KMS-11 (cell line): ENCODE measurements around the gene BACE2.

Experiments used
- H2AFZ ChIP-seq: fragments of 200-600 bp; sonication (generic); 2 replicates; pipeline ENCODE4 v1.6.1; 2016; ENCODE audit warnings: antibody characterized with exemption, mixed run types, low read depth
- H3K27ac ChIP-seq: fragments of 200-600 bp; sonication (generic); 2 replicates; pipeline ENCODE4 v1.6.1; 2016; ENCODE audit warnings: mild to moderate bottlenecking, mixed run types
- H3K27me3 ChIP-seq: fragments of 200-600 bp; sonication (generic); 2 replicates; pipeline ENCODE4 v1.6.1; 2017; ENCODE audit warnings: mild to moderate bottlenecking, low read depth, mixed run types, moderate library complexity; ENCODE audit not compliant: insufficient read depth
- H3K36me3 ChIP-seq: fragments of 200-600 bp; sonication (generic); 2 replicates; pipeline ENCODE4 v1.6.1; 2017; ENCODE audit warnings: mild to moderate bottlenecking, mixed run types; ENCODE audit not compliant: insufficient read depth
- H3K4me1 ChIP-seq: fragments of 200-600 bp; sonication (generic); 2 replicates; pipeline ENCODE4 v1.6.1; 2016; ENCODE audit warnings: mild to moderate bottlenecking, low read depth, mixed run types; ENCODE audit not compliant: poor library complexity, severe bottlenecking
- H3K4me2 ChIP-seq: fragments of 200-600 bp; sonication (generic); 2 replicates; pipeline ENCODE4 v1.7.0; 2016; ENCODE audit warnings: mild to moderate bottlenecking, mixed run types
- H3K4me3 ChIP-seq: fragments of 200-600 bp; sonication (generic); IDR thresholded peaks from 2 replicates; pipeline ENCODE4 v1.6.1; 2017; ENCODE audit warnings: low read depth, low read length, mixed read lengths; ENCODE audit not compliant: insufficient read depth
- H3K79me2 ChIP-seq: fragments of 200-600 bp; sonication (generic); 2 replicates; pipeline ENCODE4 v1.6.1; 2016; ENCODE audit warnings: low read depth, mixed run types; ENCODE audit not compliant: insufficient read depth
- H3K9ac ChIP-seq: fragments of 200-600 bp; sonication (generic); 2 replicates; pipeline ENCODE4 v1.6.1; 2016; ENCODE audit warnings: mild to moderate bottlenecking, mixed run types
- H4K20me1 ChIP-seq: fragments of 200-600 bp; sonication (generic); 2 replicates; pipeline ENCODE4 v1.6.1; 2016; ENCODE audit warnings: mild to moderate bottlenecking, mixed run types; ENCODE audit not compliant: insufficient read depth
- CTCF ChIP-seq: fragments of 200-600 bp; sonication (generic); conservative IDR thresholded peaks from 2 replicates; pipeline ENCODE4 v1.6.1; 2017; ENCODE audit warnings: low read depth, mild to moderate bottlenecking, antibody characterized with exemption, low read length, moderate library complexity, mixed read lengths

Gene BACE2

GRCh38 chr21:41277846-41278245, 109.9 kb downstream of the BACE2 start:
- H2AFZ ChIP-seq, result no peak overlapping the region
- no peaks in the 10 kb centered on the region for H3K27me3 ChIP-seq
- no peak overlapping the region for H3K27ac ChIP-seq
- no peak overlapping the region for H3K4me3 ChIP-seq
- H4K20me1 ChIP-seq, result no peaks in the 10 kb centered on the region
- no peaks in the 10 kb centered on the region for H3K4me1 ChIP-seq
- H3K79me2 ChIP-seq, result no peaks in the 10 kb centered on the region
- no peak overlapping the region for H3K4me2 ChIP-seq
- no peak overlapping the region for H3K9ac ChIP-seq
- H3K36me3 ChIP-seq, result no peaks in the 10 kb centered on the region
- no peak for TF ChIP-seq CTCF

GRCh38 chr21:41280115-41280919, 112.4 kb downstream of the BACE2 start:
- Histone ChIP-seq H3K27me3 (no peaks in the 10 kb centered on the region), H4K20me1 (no peaks in the 10 kb centered on the region), H3K4me1 (peaks cover 3% of the 10 kb centered on the region), H3K36me3 (no peaks in the 10 kb centered on the region), H3K9ac (no peak overlapping the region), H3K4me2 (no peak overlapping the region), H3K27ac (no peak overlapping the region), H2AFZ (no peak overlapping the region), H3K4me3 (no peak overlapping the region), H3K79me2 (no peaks in the 10 kb centered on the region)
- TF ChIP-seq CTCF, result no peak

GRCh38 chr21:41282412-41282811, 114.5 kb downstream of the BACE2 start:
- TF ChIP-seq CTCF, result no peak
- Histone ChIP-seq H4K20me1 (no peaks in the 10 kb centered on the region; the same call in 1 of the 2 replicates), H3K4me3 (no peak overlapping the region), H3K9ac (no peak overlapping the region), H3K79me2 (no peaks in the 10 kb centered on the region), H3K27ac (no peak overlapping the region), H3K36me3 (no peaks in the 10 kb centered on the region), H2AFZ (no peak overlapping the region), H3K4me2 (no peak overlapping the region), H3K4me1 (peaks cover 3% of the 10 kb centered on the region), H3K27me3 (no peaks in the 10 kb centered on the region)

GRCh38 chr21:41283211-41283818, 115.4 kb downstream of the BACE2 start:
- Histone ChIP-seq H3K27me3 (no peaks in the 10 kb centered on the region), H3K27ac (no peak overlapping the region), H3K36me3 (no peaks in the 10 kb centered on the region), H3K79me2 (no peaks in the 10 kb centered on the region), H3K9ac (no peak overlapping the region), H3K4me3 (no peak overlapping the region), H4K20me1 (no peaks in the 10 kb centered on the region; the same call in 1 of the 2 replicates), H3K4me1 (peaks cover 3% of the 10 kb centered on the region), H3K4me2 (no peak overlapping the region), H2AFZ (no peak overlapping the region)
- peak; percentile 90 for TF ChIP-seq CTCF
